22Rv1 (cell line): ENCODE results near the gene FLCN.

ENCODE experiments used
- ZFX ChIP-seq: fragments of 450-650 bp; IDR thresholded peaks from 2 replicates; pipeline ENCODE4 v1.6.1; 2017; ENCODE audit warnings: antibody characterized with exemption, borderline replicate concordance
- TF ChIP-seq, protein P1 (sequence below): fragments of 450-650 bp; IDR thresholded peaks from 2 replicates; pipeline ENCODE4 v1.5.1; 2017; ENCODE audit warnings: mild to moderate bottlenecking

DNA sequence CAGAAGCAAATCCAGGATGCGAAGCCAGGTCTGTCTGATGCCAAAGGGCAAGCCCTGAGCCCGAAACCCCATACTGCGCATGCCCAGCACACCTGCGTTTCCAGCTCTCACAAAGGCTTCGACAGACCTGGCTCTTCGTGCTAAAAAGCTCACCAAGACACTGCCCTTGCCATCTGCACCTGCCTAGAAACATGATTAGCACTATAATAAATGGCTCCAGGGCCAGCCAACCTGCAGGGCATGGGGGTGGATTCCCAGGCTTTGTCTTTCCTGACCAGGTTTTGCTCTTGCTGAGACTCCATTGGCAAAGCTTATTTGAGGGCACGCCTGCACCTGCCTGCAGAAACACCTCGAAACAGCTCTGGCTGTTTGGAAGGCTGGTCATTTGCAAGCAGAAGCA lies 16.4 kb downstream of the FLCN start:
- TF ChIP-seq, protein P1, sequence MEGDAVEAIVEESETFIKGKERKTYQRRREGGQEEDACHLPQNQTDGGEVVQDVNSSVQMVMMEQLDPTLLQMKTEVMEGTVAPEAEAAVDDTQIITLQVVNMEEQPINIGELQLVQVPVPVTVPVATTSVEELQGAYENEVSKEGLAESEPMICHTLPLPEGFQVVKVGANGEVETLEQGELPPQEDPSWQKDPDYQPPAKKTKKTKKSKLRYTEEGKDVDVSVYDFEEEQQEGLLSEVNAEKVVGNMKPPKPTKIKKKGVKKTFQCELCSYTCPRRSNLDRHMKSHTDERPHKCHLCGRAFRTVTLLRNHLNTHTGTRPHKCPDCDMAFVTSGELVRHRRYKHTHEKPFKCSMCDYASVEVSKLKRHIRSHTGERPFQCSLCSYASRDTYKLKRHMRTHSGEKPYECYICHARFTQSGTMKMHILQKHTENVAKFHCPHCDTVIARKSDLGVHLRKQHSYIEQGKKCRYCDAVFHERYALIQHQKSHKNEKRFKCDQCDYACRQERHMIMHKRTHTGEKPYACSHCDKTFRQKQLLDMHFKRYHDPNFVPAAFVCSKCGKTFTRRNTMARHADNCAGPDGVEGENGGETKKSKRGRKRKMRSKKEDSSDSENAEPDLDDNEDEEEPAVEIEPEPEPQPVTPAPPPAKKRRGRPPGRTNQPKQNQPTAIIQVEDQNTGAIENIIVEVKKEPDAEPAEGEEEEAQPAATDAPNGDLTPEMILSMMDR = no peak
- no peak for TF ChIP-seq ZFX
